CD4-positive, alpha-beta T cell (primary cell): ENCODE data around the gene RADIL. TPM values are rescaled to one million over a fixed set of nuclear protein-coding genes. Genes with fewer than 3 reads are reported as not detected.
"Not testable (repeated sequence)": the region's sequence is repeated elsewhere in the genome, so short reads cannot be mapped to it uniquely, and the experiment has no call there.

Experiments
- ATAC-seq: fragments of 200-7000 bp; cut with Tn5 transposase; one replicate; pipeline ENCODE4 v1.10.0; 2022; ENCODE audit warnings: mild to moderate bottlenecking; ENCODE audit not compliant: poor library complexity
- CTCF ChIA-PET: fragments of 350-600 bp; sonication (Branson Sonifier 250); formaldehyde crosslinking; loops from one replicate; lab custom pipeline; 2021; ENCODE audit warnings: antibody characterized with exemption, inconsistent platforms; lab: Charles Lee
- POLR2A ChIA-PET: fragments of 350-600 bp; sonication (Branson Sonifier 250); formaldehyde crosslinking; loops from one replicate; lab custom pipeline; 2021; ENCODE audit warnings: antibody characterized with exemption, inconsistent platforms; lab: Charles Lee
- DNase-seq, 14 experiments: peaks; one replicate each; pipeline ENCODE4 v3.0.0-alpha.2; 2013 to 2020; ENCODE audit warnings: mixed read lengths in 2 of 14
- H3K27ac ChIP-seq, 2 donors: one replicate each; pipeline versions ENCODE4 v1.5.1 to v1.7.0; 2013; ENCODE audit warnings: low read length in 2 of 2, low read depth in 1 of 2, mild to moderate bottlenecking in 1 of 2
- H3K27me3 ChIP-seq, 2 experiments: 1 replicate in 1 of 2; 2 replicates in 1 of 2; pipeline versions ENCODE4 v1.6.1 to v1.7.0; 2013; ENCODE audit warnings: low read length in 2 of 2, control low read depth in 1 of 2, mild to moderate bottlenecking in 1 of 2, moderate library complexity in 1 of 2; ENCODE audit not compliant: insufficient read depth in 2 of 2, control insufficient read depth in 1 of 2
- H3K36me3 ChIP-seq: one replicate; pipeline ENCODE4 v1.6.1; 2013; ENCODE audit warnings: low read length, control low read depth; ENCODE audit not compliant: insufficient read depth
- H3K4me1 ChIP-seq: one replicate; pipeline ENCODE4 v1.6.1; 2013; ENCODE audit warnings: low read length, control low read depth; ENCODE audit not compliant: insufficient read depth
- H3K4me3 ChIP-seq: one replicate; pipeline ENCODE4 v1.5.1; 2013; ENCODE audit warnings: mild to moderate bottlenecking, low read length, moderate library complexity
- H3K9me3 ChIP-seq, 2 experiments: 1 replicate in 1 of 2; 2 replicates in 1 of 2; pipeline versions ENCODE4 v1.6.1 to v1.7.0; 2013; ENCODE audit warnings: low read length in 2 of 2, mild to moderate bottlenecking in 2 of 2, control low read depth in 1 of 2, moderate library complexity in 1 of 2; ENCODE audit not compliant: control insufficient read depth in 1 of 2, insufficient read depth in 1 of 2
- H3K27ac Mint-ChIP-seq: one replicate; pipeline ENCODE4 v1.8.0; 2020; ENCODE audit warnings: mixed read lengths
- H3K27me3 Mint-ChIP-seq: one replicate; pipeline ENCODE4 v1.8.0; 2021; ENCODE audit warnings: mixed read lengths
- H3K36me3 Mint-ChIP-seq: one replicate; pipeline ENCODE4 v1.8.0; 2021; ENCODE audit warnings: low read depth, mixed read lengths
- H3K4me1 Mint-ChIP-seq: one replicate; pipeline ENCODE4 v1.8.0; 2021; ENCODE audit warnings: low read depth, mixed read lengths
- H3K4me3 Mint-ChIP-seq: one replicate; pipeline ENCODE4 v1.8.0; 2020; ENCODE audit warnings: mild to moderate bottlenecking, mixed read lengths
- H3K9me3 Mint-ChIP-seq: one replicate; pipeline ENCODE4 v1.8.0; 2020; ENCODE audit warnings: mixed read lengths
- CTCF ChIP-seq: fragments of 200-600 bp; IDR thresholded peaks from one replicate; pipeline ENCODE4 v1.8.0; 2022; ENCODE audit warnings: antibody characterized with exemption, mild to moderate bottlenecking
- intact Hi-C, 2 experiments: fragments of 100-400 bp; cut with DNase I in 1 of 2; cut with micrococcal nuclease in 1 of 2; formaldehyde crosslinking; loops; one replicate each; pipeline versions ENCODE4 v1.15.1 to v1.9.0; 2023 to 2025; cut with DNase I, micrococcal nuclease
- total RNA-seq, 174 experiments: library from RNA in 2 of 174; stranded (reverse) in 2 of 174; gene quantifications; one replicate each; pipeline ENCODE4 v1.2.3 and lab custom pipeline; 2021 to 2026

RADIL gene
- total RNA-seq, 2 experiments from 2014 or later: not detected

- H3K4me1 ChIP-seq: peaks cover 19% of the 10 kb centered on the region
- no peak for ATAC-seq
- CTCF ChIA-PET: no interaction called here
- intact Hi-C loops: no loop called here
- H3K4me3 Mint-ChIP-seq: no peak overlapping the region
- no peak overlapping the region for H3K4me3 ChIP-seq
- H3K27ac ChIP-seq: no peak overlapping the region
- no peaks in the 10 kb centered on the region for H3K36me3 Mint-ChIP-seq
- no peak for TF ChIP-seq CTCF
- peaks cover 4% of the 10 kb centered on the region for H3K4me1 Mint-ChIP-seq
- no peak overlapping the region for H3K27ac Mint-ChIP-seq
- peaks cover 13% of the 10 kb centered on the region for H3K27me3 Mint-ChIP-seq
- no peaks in the 10 kb centered on the region for H3K36me3 ChIP-seq
- H3K27me3 ChIP-seq: peaks cover 7 to 9% of the 10 kb centered on the region in 2 experiments
- H3K9me3 Mint-ChIP-seq: no peaks in the 10 kb centered on the region
- peaks cover 0 to 4% of the 10 kb centered on the region in 2 experiments for H3K9me3 ChIP-seq
- POLR2A ChIA-PET: no interaction called here
- DNase-seq: no peak
Measured at GRCh38 chr7:4805984-4806300, 77.6 kb downstream of the RADIL start.

GRCh38 chr7:4805110-4805983, 78.2 kb downstream of the RADIL start:
- Histone ChIP-seq H3K36me3 (no peaks in the 10 kb centered on the region), H3K27ac (no peak overlapping the region), H3K27me3 (peaks cover 2 to 5% of the 10 kb centered on the region in 2 experiments), H3K4me3 (no peak overlapping the region), H3K4me1 (peaks cover 15% of the 10 kb centered on the region), H3K9me3 (peaks cover 0 to under 1% of the 10 kb centered on the region in 2 experiments)
- no peak for ATAC-seq
- no peak for TF ChIP-seq CTCF
- H3K36me3 Mint-ChIP-seq: no peaks in the 10 kb centered on the region
- H3K4me3 Mint-ChIP-seq: no peak overlapping the region
- no peak for DNase-seq
- intact Hi-C loops: no loop called here
- H3K4me1 Mint-ChIP-seq: peaks cover 4% of the 10 kb centered on the region
- POLR2A ChIA-PET: no interaction called here
- CTCF ChIA-PET: no interaction called here
- H3K9me3 Mint-ChIP-seq: no peaks in the 10 kb centered on the region
- peaks cover 11% of the 10 kb centered on the region for H3K27me3 Mint-ChIP-seq
- no peak overlapping the region for H3K27ac Mint-ChIP-seq

- no peaks in the 10 kb centered on the region for H3K4me1 ChIP-seq
- no peak overlapping the region for H3K4me3 ChIP-seq
- Mint-ChIP-seq H3K4me3 (no peak overlapping the region), H3K9me3 (no peaks in the 10 kb centered on the region), H3K27ac (no peak overlapping the region), H3K27me3 (no peaks in the 10 kb centered on the region), H3K4me1 (no peaks in the 10 kb centered on the region), H3K36me3 (no peaks in the 10 kb centered on the region)
- H3K27me3 ChIP-seq: peaks cover 0 to 2% of the 10 kb centered on the region in 2 experiments
- no peak for TF ChIP-seq CTCF
- POLR2A ChIA-PET: no interaction called here
- ATAC-seq (no peak), DNase-seq (no peak)
- intact Hi-C loops: no loop called here
- no peaks in the 10 kb centered on the region for H3K9me3 ChIP-seq
- no peak overlapping the region for H3K27ac ChIP-seq
- CTCF ChIA-PET: no interaction called here
- H3K36me3 ChIP-seq: no peaks in the 10 kb centered on the region
Measured at GRCh38 chr7:4803397-4804241, 79.9 kb downstream of the RADIL start.

GRCh38 chr7:4802577-4802976, 80.9 kb downstream of the RADIL start:
- DNase-seq, H3K27me3 ChIP-seq, H3K4me3 Mint-ChIP-seq, H3K4me1 ChIP-seq, H3K27ac ChIP-seq, POLR2A ChIA-PET, H3K4me3 ChIP-seq, H3K27me3 Mint-ChIP-seq, H3K9me3 Mint-ChIP-seq, intact Hi-C loops, CTCF ChIA-PET, H3K9me3 ChIP-seq, H3K36me3 Mint-ChIP-seq, H3K4me1 Mint-ChIP-seq, H3K27ac Mint-ChIP-seq, H3K36me3 ChIP-seq, ATAC-seq: not testable (repeated sequence)
